ENCODE data around the gene PIGP. TPM values are rescaled to one million over a fixed set of nuclear protein-coding genes. Genes with fewer than 3 reads are reported as not detected.
"Not testable (repeated sequence)": the region's sequence is repeated elsewhere in the genome, so short reads cannot be mapped to it uniquely, and the experiment has no call there.

PIGP gene

GRCh38 chr21:37039411-37040075, 33.3 kb downstream of the PIGP start:
- Histone ChIP-seq H3K4me2 (ENCODE audit: low read length) (no peak overlapping the region), H3K4me1 (ENCODE audit: control insufficient read depth, insufficient read depth, low read length) (no peaks in the 10 kb centered on the region), H3K4me3 (ENCODE audit: low read length) (no peak overlapping the region), H3K9ac (ENCODE audit: low read depth, low read length) (no peak overlapping the region), H3K27me3 (ENCODE audit: control insufficient read depth, insufficient read depth, low read length) (no peaks in the 10 kb centered on the region), H3K9me3 (replicated peaks; ENCODE audit: low read length) (no peaks in the 10 kb centered on the region), H3K36me3 (ENCODE audit: insufficient read depth, low read length) (no peaks in the 10 kb centered on the region)

- no peak overlapping the region for H3K9ac ChIP-seq (ENCODE audit: low read depth, low read length)
- H3K4me2 ChIP-seq (ENCODE audit: low read length): no peak overlapping the region
- no peaks in the 10 kb centered on the region for H3K9me3 ChIP-seq (replicated peaks; ENCODE audit: low read length)
- peaks cover 13% of the 10 kb centered on the region for H3K4me1 ChIP-seq (ENCODE audit: control insufficient read depth, insufficient read depth, low read length)
- no peaks in the 10 kb centered on the region for H3K27me3 ChIP-seq (ENCODE audit: control insufficient read depth, insufficient read depth, low read length)
- H3K4me3 ChIP-seq (ENCODE audit: low read length): no peak overlapping the region
- H3K36me3 ChIP-seq (ENCODE audit: insufficient read depth, low read length): no peaks in the 10 kb centered on the region
These were observed 36.7 kb downstream of the PIGP start for GRCh38 chr21:37036177-37036576.

- not testable (repeated sequence) for H3K9me3 ChIP-seq (replicated peaks; ENCODE audit: low read length); H3K9ac ChIP-seq (ENCODE audit: low read depth, low read length); H3K36me3 ChIP-seq (ENCODE audit: insufficient read depth, low read length); H3K4me2 ChIP-seq (ENCODE audit: low read length); H3K27me3 ChIP-seq (ENCODE audit: control insufficient read depth, insufficient read depth, low read length); H3K4me3 ChIP-seq (ENCODE audit: low read length)
- H3K4me1 ChIP-seq (ENCODE audit: control insufficient read depth, insufficient read depth, low read length): peaks cover 13% of the 10 kb centered on the region
These were observed 38.5 kb downstream of the PIGP start for GRCh38 chr21:37034394-37034793.

- Histone ChIP-seq H3K4me3 (ENCODE audit: low read length) (no peak overlapping the region), H3K4me1 (ENCODE audit: control insufficient read depth, insufficient read depth, low read length) (peaks cover 13% of the 10 kb centered on the region), H3K4me2 (ENCODE audit: low read length) (peak overlapping the region; percentile 46), H3K36me3 (ENCODE audit: insufficient read depth, low read length) (no peaks in the 10 kb centered on the region), H3K9ac (ENCODE audit: low read depth, low read length) (no peak overlapping the region), H3K9me3 (replicated peaks; ENCODE audit: low read length) (no peaks in the 10 kb centered on the region), H3K27me3 (ENCODE audit: control insufficient read depth, insufficient read depth, low read length) (no peaks in the 10 kb centered on the region)
These were observed 39.9 kb downstream of the PIGP start for GRCh38 chr21:37032877-37033471.

- H3K4me2 ChIP-seq (ENCODE audit: low read length): no peak overlapping the region
- H3K9me3 ChIP-seq (replicated peaks; ENCODE audit: low read length): no peaks in the 10 kb centered on the region
- H3K9ac ChIP-seq (ENCODE audit: low read depth, low read length): no peak overlapping the region
- no peak overlapping the region for H3K4me3 ChIP-seq (ENCODE audit: low read length)
- no peaks in the 10 kb centered on the region for H3K36me3 ChIP-seq (ENCODE audit: insufficient read depth, low read length)
- no peaks in the 10 kb centered on the region for H3K27me3 ChIP-seq (ENCODE audit: control insufficient read depth, insufficient read depth, low read length)
- H3K4me1 ChIP-seq (ENCODE audit: control insufficient read depth, insufficient read depth, low read length): peaks cover 13% of the 10 kb centered on the region
These were observed 40.6 kb downstream of the PIGP start for GRCh38 chr21:37032293-37032692.

- Histone ChIP-seq H3K9ac (ENCODE audit: low read depth, low read length) (no peak overlapping the region), H3K36me3 (ENCODE audit: insufficient read depth, low read length) (no peaks in the 10 kb centered on the region), H3K4me3 (ENCODE audit: low read length) (no peak overlapping the region), H3K9me3 (replicated peaks; ENCODE audit: low read length) (no peaks in the 10 kb centered on the region), H3K4me2 (ENCODE audit: low read length) (no peak overlapping the region), H3K4me1 (ENCODE audit: control insufficient read depth, insufficient read depth, low read length) (peaks cover 13% of the 10 kb centered on the region), H3K27me3 (ENCODE audit: control insufficient read depth, insufficient read depth, low read length) (peaks cover 8% of the 10 kb centered on the region)
These were observed 42.0 kb downstream of the PIGP start for GRCh38 chr21:37030864-37031263.

GRCh38 chr21:37028570-37028969, 44.3 kb downstream of the PIGP start:
- Histone ChIP-seq H3K4me2 (ENCODE audit: low read length) (no peak overlapping the region), H3K36me3 (ENCODE audit: insufficient read depth, low read length) (no peaks in the 10 kb centered on the region), H3K4me1 (ENCODE audit: control insufficient read depth, insufficient read depth, low read length) (peaks cover 13% of the 10 kb centered on the region), H3K9me3 (replicated peaks; ENCODE audit: low read length) (no peaks in the 10 kb centered on the region), H3K9ac (ENCODE audit: low read depth, low read length) (no peak overlapping the region), H3K27me3 (ENCODE audit: control insufficient read depth, insufficient read depth, low read length) (peaks cover 12% of the 10 kb centered on the region), H3K4me3 (ENCODE audit: low read length) (no peak overlapping the region)

GRCh38 chr21:37026499-37026898, 46.4 kb downstream of the PIGP start:
- no peaks in the 10 kb centered on the region for H3K36me3 ChIP-seq (ENCODE audit: insufficient read depth, low read length)
- no peaks in the 10 kb centered on the region for H3K4me1 ChIP-seq (ENCODE audit: control insufficient read depth, insufficient read depth, low read length)
- H3K4me3 ChIP-seq (ENCODE audit: low read length): no peak overlapping the region
- no peak overlapping the region for H3K9ac ChIP-seq (ENCODE audit: low read depth, low read length)
- H3K4me2 ChIP-seq (ENCODE audit: low read length): no peak overlapping the region
- H3K27me3 ChIP-seq (ENCODE audit: control insufficient read depth, insufficient read depth, low read length): peaks cover 12% of the 10 kb centered on the region
- H3K9me3 ChIP-seq (replicated peaks; ENCODE audit: low read length): no peaks in the 10 kb centered on the region

- Histone ChIP-seq H3K36me3 (ENCODE audit: insufficient read depth, low read length) (no peaks in the 10 kb centered on the region), H3K27me3 (ENCODE audit: control insufficient read depth, insufficient read depth, low read length) (peaks cover 10% of the 10 kb centered on the region), H3K4me1 (ENCODE audit: control insufficient read depth, insufficient read depth, low read length) (no peaks in the 10 kb centered on the region), H3K9ac (ENCODE audit: low read depth, low read length) (no peak overlapping the region), H3K4me2 (ENCODE audit: low read length) (no peak overlapping the region), H3K9me3 (replicated peaks; ENCODE audit: low read length) (no peaks in the 10 kb centered on the region), H3K4me3 (ENCODE audit: low read length) (no peak overlapping the region)
These were observed 54.8 kb downstream of the PIGP start for GRCh38 chr21:37017951-37018679.

Small RNA genes lying within 50 kb of the gene (small RNA-seq; reads per million reads assigned to genes)
- gene RNU6-696P: not detected

All from skeletal muscle satellite cell (primary cell).